GM18868 (cell line): Measurements from ENCODE around the gene DNAJC16.
A peak's percentile ranks its signal among the peaks of the same experiment; 100 is the strongest.
"Not testable (repeated sequence)": the region's sequence is repeated elsewhere in the genome, so short reads cannot be mapped to it uniquely, and the experiment has no call there.

Source experiments
- ATAC-seq: cut with Tn5 transposase; IDR thresholded peaks from one replicate; pipeline ENCODE4 v1.9.1; 2021; ENCODE audit warnings: mild to moderate bottlenecking, moderate library complexity; ENCODE audit not compliant: unreplicated experiment

Gene DNAJC16

DNA sequence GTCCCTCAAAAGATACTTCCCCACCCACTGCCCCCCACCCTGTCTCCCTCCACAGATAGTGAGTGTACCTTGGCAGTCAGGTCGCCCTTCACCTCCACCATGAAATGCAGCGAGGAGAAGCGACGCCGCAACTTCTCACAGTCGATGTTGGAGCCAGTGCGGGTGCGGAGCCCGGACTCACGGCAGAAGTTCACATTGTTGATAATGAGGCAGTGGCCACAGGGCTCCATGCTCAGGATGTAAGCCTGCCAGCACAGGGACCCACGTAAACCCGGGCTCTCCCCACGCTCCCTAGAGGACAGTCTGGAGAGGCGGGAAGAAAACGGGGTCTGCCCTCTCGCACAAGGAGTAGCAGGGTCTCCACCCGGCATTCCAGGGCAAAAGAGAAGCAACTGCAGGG is 19.8 kb upstream of the DNAJC16 start:
- ATAC-seq: no peak

DNA sequence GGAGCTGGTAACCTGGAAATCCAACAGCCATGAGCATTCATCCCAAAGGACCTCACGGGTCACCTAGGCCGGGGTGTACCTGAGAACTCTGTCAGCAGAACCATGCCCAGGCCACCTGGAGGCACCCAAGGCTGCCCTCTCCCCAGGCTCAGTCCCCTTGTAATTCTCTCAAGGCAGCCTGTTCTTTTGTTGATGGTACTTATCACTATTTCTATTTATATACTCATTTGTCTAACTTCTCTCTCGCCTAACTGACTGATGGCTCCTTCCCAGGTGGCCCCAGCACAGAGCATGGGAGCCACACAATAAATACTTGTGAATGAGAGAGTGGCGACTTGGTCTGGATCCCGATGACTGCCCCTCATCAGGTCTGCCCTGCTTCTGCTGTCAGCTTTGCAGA is 19.4 kb upstream of the DNAJC16 start:
- no peak for ATAC-seq

DNA sequence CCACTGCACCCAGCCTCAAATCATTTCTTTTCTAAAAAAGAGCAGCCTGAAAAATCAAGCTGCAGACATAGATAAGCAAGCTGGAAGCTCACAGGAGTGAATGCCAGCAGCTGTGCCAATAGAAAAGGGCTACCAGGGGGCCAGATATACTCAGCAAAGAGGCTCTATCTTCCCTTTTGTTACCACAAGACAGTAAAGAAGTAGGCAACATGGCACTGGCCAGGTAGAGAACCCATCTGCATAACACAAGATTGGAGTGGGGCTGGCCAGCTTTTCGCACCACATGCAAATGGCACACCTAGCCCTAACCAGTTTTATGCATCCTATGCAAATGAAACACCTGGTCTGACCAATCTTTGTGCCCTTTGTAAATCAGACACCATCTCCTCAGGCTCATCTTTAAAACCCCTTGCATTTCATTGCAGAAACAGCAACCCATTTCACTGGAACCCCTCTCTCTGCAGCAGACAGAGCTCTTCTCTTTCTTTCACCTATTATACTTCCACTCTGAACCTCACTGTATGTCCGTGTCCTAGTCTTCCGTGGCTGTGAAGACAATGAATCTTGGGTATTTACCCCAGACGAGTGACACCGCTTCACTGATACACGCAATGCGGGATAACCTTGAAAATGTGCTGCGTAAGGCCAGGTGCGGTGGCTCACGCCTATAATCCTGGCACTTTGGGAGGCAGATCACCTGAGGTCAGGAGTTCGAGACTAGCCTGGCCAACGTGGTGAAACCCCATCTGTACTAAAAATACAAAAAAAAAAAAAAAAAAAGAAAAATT is 17.8 kb upstream of the DNAJC16 start:
- ATAC-seq: no peak

DNA sequence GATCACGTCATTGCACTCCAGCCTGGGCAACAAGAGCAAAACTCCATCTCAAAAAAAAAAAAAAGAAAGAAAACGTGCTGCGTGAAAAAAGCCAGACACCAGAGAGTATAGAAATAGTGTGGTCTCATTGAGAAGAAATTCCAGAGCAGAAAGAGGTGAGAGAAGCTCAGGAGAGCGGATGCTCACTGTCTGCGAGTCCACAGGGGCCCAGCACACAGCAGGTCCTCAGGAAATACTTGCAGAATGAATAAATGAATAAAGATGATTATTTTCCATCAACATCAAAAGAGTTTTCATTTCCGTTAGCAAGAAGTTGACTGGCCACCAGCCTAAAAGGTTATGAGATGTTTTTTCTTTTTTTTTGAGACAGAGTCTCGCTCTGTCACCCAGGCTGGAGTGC is 17.1 kb upstream of the DNAJC16 start:
- no peak for ATAC-seq

DNA sequence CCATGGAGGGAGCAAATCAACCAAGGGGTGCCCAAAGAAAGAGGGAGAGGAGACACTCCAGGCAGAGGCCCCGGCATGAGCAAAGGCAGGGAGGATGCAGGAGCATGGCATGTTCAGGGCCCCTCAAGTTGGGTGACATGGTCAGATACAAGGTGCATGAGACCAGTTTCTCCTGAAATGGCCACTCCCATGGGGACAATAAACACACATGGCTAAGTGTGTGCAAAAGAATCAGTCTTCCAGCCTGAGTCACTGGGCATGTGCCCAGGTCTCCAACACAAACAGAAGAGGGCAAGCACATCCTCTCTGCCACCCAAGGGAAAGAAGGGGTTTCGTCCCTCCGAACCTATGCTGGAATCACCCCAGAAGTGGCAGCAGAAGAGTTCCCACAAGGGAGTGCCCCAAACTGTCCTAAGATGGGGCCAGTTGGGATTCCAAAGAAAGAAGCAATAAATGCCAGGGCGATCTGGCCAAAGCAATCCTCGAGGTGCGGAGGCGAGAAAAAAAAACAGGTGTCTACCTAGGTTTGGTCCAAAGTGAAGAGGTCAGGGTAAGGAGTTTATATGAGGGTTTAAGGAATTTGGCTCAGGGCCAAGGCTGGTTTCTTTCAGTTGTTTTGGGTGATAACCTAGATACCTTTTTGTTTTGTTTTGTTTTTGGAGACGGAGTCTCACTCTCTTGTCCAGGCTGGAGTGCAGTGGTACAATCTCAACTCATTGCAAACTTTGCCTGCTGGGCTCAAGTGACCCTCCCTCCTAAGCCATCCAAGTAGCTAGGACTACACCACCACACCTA is 15.8 kb upstream of the DNAJC16 start:
- ATAC-seq: no peak

DNA sequence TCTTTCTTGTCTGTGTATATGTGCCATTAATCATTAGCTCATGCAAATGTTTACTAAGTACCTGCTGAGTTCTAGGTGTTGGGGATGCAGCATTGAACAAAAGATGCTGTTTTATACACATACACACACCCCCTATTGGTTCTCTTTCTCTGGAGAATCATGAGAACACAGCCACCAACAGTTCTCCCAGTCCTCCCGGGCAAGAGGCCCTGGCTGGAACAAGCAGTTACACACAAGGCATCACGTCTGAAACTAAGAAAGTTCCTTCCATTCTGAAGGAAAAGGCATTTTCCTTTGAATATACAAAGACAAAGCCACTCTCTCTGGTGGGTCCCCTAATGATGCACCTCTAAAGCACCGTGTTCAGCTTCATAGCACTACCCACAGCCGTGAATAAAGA is 13.5 kb upstream of the DNAJC16 start:
- ATAC-seq: no peak

DNA sequence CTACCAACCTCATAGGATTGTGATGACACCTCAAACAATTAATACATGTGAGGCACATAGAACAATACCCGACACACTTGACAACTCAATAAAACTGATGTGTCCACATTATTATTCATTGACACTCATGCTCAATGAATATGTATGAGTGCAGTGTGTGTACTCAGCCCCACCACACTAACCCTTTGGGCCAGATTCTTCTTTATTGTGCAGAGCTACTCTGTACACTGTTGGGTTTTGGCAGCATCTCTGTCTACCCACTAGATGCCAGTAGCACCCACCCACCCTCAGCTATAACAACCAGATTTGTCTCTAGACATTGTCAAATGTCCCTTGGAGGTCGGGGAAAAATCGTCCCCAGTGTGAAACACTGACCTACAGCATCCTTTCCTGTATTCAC is 12.7 kb upstream of the DNAJC16 start:
- no peak for ATAC-seq

DNA sequence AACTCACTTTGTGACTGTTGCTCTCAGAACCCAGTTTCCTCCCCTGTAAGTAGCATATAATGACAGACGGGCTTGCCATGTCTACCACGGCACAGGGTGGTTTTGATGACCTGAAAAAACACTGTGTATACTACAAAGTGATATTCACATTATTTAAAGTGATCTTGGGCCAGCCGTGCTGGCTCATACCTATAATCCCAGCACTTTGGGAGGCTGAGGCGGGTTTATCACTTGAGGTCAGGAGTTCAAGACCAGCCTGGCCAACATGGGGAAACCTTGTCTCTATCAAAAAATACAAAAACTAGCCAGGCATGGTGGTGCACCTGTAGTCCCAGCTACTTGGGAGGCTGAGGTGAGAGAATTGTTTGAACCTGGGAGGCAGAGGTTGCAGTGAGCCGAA is 12.1 kb upstream of the DNAJC16 start:
- ATAC-seq: not testable (repeated sequence)

DNA sequence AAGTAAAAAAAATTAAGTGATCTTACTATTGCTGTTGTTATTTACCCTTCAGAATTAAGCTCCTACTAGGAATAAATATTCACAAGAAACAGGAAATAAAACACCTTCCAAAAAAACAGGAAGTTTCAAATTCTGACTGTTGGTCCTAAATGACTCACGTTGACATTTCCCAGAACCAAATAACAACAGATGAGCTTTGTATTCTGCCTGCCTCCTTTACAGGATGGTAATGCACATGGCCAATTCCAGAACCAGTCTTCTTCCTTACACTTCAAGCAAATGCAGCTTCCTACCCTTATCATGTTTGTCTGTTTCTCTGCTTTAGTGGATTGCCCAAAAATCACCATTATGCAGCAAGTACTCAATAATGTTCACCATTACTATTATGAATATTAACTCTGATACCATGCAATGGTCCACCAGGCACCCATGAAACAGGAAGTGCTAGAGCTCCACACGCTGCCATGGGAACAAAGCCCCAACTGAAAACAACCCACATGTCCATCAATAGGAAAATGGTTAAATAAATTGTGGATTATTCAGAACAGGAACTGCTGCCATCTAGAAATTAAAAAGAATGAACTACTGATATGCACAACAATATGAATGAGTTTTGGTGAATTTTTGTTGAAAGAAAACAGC is 11.5 kb upstream of the DNAJC16 start:
- no peak for ATAC-seq

DNA sequence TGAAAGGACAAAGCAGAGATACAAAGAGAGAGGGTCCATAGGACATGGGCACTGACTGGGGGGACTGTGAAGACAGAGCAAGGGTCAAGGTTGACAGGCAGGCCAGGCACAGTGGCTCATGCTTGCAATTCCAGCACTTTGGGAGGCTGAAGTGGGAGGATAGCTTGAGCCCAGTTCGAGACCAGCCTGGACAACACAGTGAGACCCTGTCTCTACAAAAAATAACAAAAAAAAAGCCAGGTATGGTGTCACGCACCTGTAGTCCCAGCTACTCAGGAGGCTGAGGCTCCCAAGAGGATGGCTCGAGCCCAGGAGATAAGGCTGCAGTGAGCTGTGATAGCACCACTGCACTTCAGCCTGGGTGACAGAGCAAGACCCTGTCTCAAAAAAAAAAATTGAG is 7.0 kb upstream of the DNAJC16 start:
- ATAC-seq: no peak

DNA sequence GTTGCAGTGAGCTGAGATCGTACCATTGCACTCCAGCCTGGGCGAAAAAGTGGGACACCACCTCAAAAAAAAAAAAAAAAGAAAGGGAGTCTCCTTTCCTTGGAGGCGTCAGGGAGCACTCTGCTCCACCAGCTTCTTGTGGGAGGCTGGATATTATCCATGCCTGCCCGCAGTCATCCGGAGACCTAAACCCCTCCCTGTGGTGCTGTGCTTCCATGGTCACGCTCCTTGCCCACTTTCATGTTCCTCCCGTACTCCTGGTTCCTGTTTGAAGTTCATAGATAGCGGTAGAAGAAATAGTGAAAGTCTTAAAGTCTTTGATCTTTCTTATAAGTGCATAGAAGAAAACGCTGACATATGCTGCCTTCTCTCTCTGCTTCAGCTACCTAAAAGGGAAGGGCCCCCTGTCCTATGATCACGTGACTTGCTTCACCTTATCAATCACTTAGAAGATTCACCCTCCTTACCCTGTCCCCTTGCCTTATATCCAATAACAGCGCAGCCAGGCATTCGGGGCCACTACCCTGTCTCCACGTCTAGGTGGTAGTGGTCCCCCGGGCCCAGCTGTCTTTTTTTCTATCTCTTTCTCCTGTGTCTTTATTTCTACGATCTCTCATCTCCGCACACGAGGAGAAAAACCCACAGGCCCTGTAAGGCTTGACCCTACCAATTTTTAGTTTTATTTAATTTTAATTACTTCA is 5.3 kb upstream of the DNAJC16 start:
- ATAC-seq: not testable (repeated sequence)

DNA sequence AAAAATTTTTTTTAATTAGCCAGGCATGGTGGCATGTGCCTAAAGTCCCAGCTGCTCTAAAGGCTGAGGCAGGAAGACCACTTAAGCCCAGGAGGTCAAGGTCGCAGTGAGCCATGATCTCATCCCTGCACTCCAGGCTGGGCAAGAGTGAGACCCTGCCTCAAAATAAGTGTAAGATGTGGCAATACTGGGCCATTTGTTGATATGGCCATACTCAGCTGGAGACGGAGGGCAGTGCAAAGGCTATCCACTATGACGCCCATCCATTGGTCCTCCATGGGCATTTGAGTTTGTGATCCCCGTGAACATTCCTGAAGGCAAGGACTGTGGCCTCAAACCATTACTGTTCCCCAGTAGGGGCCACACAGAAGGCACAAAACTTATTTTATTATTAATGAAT is 4.1 kb upstream of the DNAJC16 start:
- no peak for ATAC-seq

DNA sequence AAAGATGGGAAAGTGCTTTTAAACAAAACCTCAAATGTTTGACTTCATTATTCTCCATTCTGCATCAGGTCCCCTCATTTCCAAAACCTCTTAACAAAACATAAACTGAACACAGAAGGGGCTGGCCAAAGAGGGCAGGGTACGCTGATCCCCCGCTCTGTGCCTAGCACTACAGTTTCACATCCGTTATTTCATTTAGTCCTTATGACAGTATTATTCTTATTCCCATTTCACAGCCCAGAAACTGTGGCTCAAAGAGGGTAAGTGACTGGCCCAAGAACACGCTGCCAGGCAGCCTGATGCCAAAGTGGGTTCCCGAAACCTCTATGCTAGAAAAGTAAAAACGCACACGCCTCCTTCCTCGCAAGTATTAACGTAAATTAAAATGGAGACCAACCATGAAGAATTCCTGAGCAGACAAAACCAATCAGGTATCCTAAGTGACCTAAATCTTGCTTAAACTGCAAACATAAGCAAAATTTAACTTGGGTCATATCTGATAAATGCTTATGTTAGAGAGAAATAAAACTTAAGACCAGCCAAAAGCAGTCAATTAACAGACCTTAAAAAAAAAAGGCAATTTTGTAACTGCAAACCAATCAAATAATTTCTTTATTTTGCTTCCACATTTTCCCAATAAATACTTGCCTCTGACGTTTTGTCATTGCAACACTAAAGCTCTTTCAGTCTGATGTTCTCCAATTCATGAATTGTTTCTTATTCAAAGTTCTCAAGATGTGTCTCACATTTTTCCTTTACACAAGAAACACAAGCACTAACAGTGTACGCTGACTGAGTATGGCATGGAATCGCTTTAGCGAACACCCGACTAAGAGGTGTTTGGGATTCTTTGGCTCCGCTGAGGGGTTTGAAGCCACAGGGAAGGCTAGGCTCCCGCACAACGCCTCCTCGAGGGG is 3.3 kb upstream of the DNAJC16 start:
- ATAC-seq: no peak

DNA sequence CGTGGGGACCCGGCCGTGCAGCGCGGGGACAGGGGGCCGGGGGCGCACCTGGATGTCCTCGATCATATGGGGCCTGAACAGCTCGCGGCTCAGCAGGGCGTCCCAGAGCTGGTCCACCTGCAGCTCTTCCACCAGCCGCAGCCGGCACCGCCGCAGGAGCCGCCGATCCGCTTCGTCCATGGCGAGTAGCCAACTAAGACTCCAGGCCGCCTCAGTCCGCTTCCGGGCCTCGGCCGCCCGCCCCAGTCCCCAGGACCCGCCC is 2.7 kb upstream of the DNAJC16 start, which contains the start of gene CASP9:
Gene CASP9, minus strand, starts transcription at position 195 of the 262 bp plus-strand sequence. Its CDS starts 15 bp downstream, at position 180.
- no peak for ATAC-seq

DNA sequence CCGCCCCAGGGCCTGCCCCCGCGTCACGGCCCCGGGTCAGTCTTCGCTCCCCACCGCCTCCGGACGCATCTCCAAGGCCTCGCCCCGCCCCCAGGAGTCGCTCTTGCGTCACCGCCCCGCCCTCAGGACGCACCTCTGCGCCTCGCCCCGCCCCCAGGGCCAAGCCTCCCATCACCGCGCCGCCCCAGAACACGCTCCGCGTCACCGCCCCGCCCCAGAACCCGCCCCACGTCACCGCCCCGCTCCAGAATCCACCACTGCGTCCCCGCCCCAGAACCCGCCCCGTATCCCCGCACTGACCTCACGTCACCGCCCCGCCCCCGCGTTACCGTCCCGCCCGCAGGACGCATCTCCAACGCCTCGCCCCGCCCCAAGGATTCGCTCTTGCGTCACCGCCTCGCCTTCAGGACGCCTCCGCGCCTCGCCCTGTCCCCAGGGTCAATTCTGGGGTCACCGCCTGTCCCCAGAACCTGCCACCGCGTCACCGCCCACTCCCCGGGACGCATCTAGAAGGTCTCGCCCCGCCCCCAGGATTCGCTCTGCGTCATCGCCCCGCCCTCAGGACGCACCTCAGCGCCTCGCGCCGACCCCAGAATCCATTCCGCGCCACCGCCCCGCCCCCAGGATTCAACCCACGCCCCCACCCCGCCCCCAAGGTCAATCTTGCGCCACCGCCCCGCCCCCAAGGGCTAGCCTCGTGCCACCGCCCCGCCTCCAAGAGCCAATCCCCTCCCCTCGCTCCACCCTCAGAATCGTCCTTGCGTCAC is 2.2 kb upstream of the DNAJC16 start:
- peak; percentile 42 for ATAC-seq

DNA sequence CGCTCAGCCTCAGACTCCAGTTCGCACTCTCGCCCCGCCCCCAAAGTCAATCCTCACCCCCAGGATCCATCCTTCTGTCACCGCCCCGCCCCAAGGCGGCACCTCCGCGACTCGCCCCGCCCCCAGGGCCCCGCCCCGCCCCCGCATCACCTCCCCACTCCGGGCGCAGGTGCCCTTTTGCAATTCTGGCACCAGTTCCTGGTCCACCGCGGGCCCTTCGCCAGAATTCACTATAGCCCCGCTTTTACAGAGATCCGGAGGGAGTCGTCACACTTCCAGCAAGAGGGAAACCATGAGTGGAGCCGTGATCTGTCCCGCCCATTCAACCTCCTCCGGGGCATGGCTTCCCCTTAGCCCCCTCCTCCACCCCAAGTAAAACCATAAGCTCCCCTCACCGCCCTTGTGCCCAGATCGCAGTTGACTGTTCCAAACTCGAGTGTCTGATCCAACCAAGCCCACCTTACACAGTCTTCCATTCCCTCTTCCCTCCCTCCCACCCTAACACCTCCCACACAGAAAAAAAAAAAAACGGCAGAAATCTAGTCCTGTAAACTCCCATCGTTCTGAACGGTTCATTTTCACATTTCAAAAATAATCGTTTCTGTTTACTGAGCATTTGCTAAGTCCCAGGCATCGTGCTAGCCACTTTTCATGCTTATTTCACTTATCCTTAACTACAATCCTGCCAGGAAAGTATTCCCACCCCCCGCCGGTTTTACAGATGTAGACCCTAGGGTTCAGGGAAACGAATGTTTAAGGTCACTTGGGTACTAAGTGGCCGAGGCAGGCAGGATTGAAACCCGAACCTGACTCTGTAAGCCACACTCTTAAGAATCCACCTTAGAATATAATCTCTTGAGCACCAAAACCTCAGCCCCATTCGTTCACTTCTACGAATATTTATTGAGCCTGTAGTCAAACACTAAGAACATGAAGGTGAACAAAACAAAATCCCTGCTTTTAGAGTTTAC is 1.3 kb upstream of the DNAJC16 start:
- peak; percentile 41 for ATAC-seq

DNA sequence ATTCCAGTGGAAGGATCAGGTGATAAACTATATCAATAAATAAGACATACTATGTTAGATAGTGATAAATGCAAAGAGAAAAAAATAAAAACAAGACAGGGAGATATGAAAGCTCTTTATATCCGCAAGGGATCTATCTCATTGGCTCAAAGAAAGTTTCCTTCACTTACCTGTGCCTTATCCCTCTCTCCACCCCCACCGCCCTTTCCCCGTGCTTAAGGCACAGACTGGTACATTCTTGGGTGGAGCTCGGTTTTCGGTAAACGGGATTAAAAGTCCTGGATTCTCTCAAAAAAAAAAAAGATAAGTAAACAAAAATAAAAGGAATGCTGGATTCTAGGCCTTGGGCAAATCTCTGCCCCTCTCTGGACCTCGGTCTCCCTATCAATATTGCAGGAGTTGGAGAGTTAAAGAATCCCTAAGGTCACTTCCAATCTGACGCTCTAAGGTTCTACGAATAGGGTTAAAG is 593 bp upstream of the DNAJC16 start:
- no peak for ATAC-seq

DNA sequence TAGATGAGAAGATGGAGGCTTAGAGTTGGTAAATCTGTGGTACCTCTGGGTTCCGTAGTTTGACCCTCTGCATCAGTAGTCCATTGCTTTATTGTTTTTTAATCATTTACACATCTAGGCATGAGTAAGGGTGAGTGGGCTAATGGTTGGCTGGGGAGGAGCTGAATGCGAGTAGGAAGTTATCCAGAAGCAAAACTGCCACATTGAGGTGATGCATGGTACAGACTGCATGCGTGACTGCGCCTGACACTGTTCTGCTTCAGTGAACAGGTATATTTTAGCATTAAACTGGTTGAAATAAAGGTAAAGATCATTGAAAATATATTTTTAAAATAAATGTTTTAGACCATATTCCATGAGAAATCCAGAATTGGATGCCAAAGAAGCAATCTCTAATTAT is 4.4 kb downstream of the DNAJC16 start:
- ATAC-seq: no peak
